ENCODE data around the gene FAM222A.

The FAM222A gene

GRCh38 chr12:109724321-109724892 is 10.8 kb downstream of the FAM222A start:
- DNase-seq, result no peak

GRCh38 chr12:109725321-109726105 is 11.9 kb downstream of the FAM222A start:
- DNase-seq, result peak in 45 of 51 donors; percentile 18 to 89 (median 66)

- DNase-seq, result peak in 2 of 51 donors; percentile 57
Observed at GRCh38 chr12:109726106-109726497, 12.5 kb downstream of the FAM222A start.

- no peak for DNase-seq
Observed at GRCh38 chr12:109726511-109727038, 12.9 kb downstream of the FAM222A start.

GRCh38 chr12:109727039-109727723 is 13.6 kb downstream of the FAM222A start:
- peak in 50 of 51 donors; percentile 37 to 97 (median 88) for DNase-seq

GRCh38 chr12:109727746-109728726 is 14.4 kb downstream of the FAM222A start:
- no peak for DNase-seq

GRCh38 chr12:109728921-109729320 is 15.3 kb downstream of the FAM222A start:
- no peak for DNase-seq

- DNase-seq, result peak in 6 of 51 donors; percentile 12 to 43 (median 28)
Observed at GRCh38 chr12:109729371-109729781, 15.8 kb downstream of the FAM222A start.

GRCh38 chr12:109729801-109730200 is 16.2 kb downstream of the FAM222A start:
- DNase-seq, result no peak

- no peak for DNase-seq
Observed at GRCh38 chr12:109730306-109731145, 16.9 kb downstream of the FAM222A start.

GRCh38 chr12:109731231-109731731 is 17.7 kb downstream of the FAM222A start:
- DNase-seq, result no peak

GRCh38 chr12:109731806-109732205 is 18.2 kb downstream of the FAM222A start:
- no peak for DNase-seq

GRCh38 chr12:109732321-109733305 is 19.0 kb downstream of the FAM222A start:
- DNase-seq, result peak in 5 of 51 donors; percentile 13 to 36 (median 22)

- DNase-seq, result no peak
Observed at GRCh38 chr12:109734219-109735000, 20.8 kb downstream of the FAM222A start.

- DNase-seq, result no peak
Observed at GRCh38 chr12:109735051-109735521, 21.5 kb downstream of the FAM222A start.

GRCh38 chr12:109735825-109736551 is 22.4 kb downstream of the FAM222A start:
- DNase-seq, result peak in 15 of 51 donors; percentile 10 to 48 (median 35)

All from hypothalamus (tissue), 51 donors.